ENCODE results near the gene MEX3B.

GRCh38 chr15:82040862-82041261 lies 5.0 kb downstream of the MEX3B start:
- TF ChIP-seq CTCF (IDR thresholded peaks at IDR 0.05) (no peak), POLR2A (IDR thresholded peaks at IDR 0.05) (no peak)
